Renal cortex interstitium (tissue), 11 donors: ENCODE measurements around the gene LAPTM5. TPM values are rescaled to one million over a fixed set of nuclear protein-coding genes. Genes with fewer than 3 reads are reported as not detected.

Experiments
- DNase-seq, 11 donors: peaks; one replicate each; pipeline ENCODE4 v3.0.0-alpha.2; 2013; ENCODE audit warnings: low read depth in 9 of 11, low spot score in 4 of 11; ENCODE audit errors: extremely low read depth in 1 of 11
- polyA plus RNA-seq, 3 donors: library from polyadenylated mRNA; unstranded; fragments of 120-200 nt; gene quantifications; one replicate each; pipeline ENCODE4 v1.2.1, GENCODE V29; 2013; ENCODE audit not compliant: insufficient read length in 3 of 3

LAPTM5 gene
- polyA plus RNA-seq, 3 donors = 14.1 to 16.8 (median 16.1) TPM

DNA sequence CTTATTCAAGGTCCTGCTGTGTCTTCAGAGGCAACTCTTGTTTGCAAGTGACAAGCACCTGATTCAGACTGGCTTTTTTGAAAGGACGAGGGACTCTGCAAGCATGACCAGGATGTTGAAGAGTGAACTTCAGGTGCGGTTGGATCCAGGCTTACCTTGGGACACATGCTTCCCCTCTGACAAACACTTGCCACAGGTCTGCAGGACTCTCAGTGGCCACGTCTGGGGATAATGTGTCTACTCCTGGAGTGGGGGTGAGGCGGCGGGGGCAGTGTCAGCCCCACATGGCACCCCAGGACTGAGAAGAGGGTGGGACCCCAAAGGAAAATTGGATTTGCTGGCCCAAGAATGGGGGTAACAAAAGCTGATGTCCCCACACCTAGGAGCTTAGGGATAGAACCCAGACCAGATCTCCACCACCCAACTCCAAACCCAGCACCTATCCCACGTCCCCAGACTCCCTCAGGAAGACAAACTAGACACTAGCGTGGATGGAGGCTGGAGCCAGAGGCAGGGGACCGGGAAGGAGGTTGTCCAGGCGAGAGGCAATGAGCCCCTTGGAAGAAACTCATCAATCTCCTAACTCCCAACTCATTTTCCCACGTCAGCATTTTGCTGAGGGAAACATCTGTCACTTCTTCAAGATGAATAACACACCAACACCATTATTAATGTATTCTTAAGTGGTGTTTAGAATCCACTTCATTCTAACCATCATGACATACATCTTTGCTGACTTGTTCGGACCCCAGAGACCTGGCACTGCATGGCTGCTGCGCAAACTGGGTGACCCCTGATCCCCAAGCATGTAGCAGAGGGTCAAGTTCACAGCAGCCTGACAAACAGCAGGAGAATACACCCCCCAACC lies 32.0 kb upstream of the LAPTM5 start:
- DNase-seq = no peak

GRCh38 chr1:30788580-30789387 lies 31.2 kb upstream of the LAPTM5 start:
- DNase-seq = no peak

DNA sequence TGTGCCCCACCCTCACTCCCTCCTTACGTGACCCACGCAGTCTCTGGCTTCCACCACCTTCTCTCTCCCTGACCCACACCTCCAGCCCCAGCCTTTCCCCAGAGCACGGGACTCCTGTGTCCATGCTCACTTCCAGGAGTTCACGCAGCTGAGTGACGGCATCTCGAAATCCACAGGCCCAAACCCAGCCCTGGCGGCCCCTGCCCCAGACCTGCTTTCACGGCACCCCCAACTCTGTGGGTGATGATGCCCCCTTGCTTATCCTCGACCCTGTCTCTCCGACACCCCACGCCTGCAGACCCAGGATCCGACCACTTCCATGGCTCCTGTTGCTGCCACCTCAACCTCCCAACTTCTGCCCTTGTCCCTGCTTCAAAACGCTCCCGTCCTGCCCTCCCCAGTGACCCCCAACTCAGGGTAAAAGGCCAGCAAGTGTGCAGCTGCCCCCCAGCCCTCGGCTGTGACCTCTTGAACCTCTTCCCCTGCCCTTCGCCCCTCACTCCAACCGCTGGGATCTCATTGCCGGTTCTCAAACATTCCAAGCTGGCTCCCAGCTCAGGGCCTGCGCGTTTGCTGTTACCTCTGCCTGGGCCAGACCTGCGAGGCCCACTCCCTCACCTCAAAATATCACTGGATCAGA lies 30.4 kb upstream of the LAPTM5 start:
- no peak for DNase-seq

- no peak for DNase-seq
These were observed 29.7 kb upstream of the LAPTM5 start for GRCh38 chr1:30787266-30787665.

DNA sequence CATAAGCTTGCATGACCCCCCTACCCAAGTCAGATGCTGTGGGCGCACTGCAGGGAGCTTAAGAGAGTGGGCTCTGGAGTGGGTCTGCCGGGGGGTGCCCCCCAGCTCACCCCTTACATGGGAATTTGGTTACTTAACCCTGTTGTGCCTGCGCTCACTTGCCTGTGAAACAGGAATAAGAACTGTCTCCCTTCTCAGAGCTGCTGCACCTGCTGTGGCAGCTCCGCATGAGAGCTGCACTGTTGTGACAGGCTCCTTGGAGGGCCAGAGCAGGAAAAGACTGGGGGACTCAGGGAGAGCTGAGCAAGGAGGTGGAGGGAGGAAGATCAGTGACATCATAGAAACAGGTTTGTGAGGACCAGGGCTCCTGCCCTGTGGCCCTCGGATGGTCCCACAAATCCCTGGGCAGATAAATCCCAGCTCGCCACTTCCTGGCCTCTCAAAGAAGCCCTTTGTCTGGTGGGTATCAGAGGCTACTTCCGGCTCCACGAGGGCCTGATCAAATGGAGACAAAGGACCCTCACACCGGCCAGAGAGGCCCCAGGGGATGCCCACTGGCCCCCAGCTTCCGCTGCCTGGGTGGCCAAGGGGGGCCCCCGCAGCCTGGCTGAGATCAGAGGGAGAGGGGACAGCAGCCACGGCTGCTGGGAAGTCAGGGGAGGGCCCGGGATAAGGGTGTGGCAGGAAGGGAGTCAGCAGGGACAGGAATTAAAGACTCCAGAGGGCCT lies 28.9 kb upstream of the LAPTM5 start:
- DNase-seq = no peak

DNA sequence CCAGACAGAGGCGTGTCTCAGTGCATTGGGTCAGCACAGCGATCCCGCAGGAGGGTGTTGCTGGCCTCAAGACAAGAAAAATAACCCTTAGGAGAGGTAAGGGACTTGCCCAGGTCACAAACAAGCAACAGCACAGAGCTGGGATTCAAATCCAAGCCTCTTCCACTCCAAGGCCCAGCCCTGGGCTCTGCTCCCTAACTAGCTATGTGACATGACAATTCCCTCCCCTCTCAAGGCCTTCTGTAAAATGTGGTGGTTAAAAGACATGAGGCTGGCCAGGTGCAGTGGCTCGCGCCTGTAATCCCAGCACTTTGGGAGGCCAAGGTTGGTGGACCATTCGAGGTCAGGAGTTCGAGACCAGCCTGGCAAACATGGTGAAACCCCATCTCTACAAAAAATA lies 28.1 kb upstream of the LAPTM5 start:
- no peak for DNase-seq

- no peak for DNase-seq
These were observed 27.6 kb upstream of the LAPTM5 start for GRCh38 chr1:30785181-30785580.

- no peak for DNase-seq
These were observed 25.8 kb upstream of the LAPTM5 start for GRCh38 chr1:30783256-30783915.

- DNase-seq = peak in 8 of 11 donors; percentile 46 to 63 (median 56)
These were observed 25.0 kb upstream of the LAPTM5 start for GRCh38 chr1:30782361-30783255.

- no peak for DNase-seq
These were observed 24.3 kb upstream of the LAPTM5 start for GRCh38 chr1:30781906-30782305.

DNA sequence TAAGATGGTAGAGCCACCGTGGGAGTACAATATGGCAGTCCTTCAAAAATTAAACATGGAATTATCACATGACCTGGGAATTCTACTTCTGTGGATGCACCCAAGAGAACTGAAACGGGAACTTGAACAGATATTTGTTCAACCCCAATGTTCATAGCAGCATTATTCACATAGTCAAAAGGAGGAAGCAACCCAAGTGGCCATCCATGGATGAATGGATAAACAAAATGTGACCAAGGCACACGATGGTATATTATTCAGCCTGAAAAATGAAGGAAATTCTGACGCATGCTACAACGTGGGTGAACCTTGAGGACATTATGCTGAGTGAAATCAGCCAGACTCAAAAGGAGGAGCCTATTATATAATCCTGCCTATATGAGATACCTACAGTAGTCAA lies 22.8 kb upstream of the LAPTM5 start:
- no peak for DNase-seq

DNA sequence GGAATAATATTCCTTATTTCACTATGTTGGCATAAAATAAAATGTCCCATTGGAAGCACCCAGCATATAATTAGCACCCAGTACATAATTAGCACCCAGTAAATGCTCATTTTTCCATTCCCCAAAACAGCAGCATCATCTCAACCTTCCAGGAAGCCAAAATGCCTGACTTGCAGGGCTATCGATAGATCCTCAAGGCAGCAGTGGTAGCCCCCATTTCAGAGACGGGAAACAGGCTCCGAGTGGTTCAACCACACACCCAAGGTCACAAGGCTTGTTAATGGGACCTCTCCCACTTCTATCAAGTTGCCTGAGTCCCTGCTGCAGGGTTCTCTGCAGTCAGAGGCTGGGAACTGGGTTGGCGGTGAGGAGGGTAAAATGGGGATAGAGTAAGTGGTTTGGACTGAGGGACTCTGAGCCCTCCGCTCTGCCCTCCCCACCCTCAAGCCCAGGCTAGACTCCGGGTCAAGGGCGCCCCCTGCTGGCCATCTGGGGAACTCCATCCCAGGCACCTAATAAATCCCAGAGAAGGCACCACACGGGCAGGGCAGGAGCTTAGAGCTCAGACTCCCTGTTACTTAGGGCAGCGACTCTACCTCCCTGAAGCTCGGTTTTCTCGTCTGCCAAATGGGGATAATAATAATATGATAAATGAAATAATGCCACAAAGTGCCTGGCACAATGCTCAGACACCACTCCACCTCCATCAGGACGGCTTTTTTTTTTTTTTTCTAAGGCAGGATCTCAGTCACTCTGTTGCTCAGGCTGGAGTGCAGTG lies 21.9 kb upstream of the LAPTM5 start:
- DNase-seq = peak in 9 of 11 donors; percentile 46 to 73 (median 54)

- no peak for DNase-seq
These were observed 21.4 kb upstream of the LAPTM5 start for GRCh38 chr1:30778979-30779293.

- no peak for DNase-seq
These were observed 20.8 kb upstream of the LAPTM5 start for GRCh38 chr1:30778154-30778978.

GRCh38 chr1:30777904-30778153 lies 20.3 kb upstream of the LAPTM5 start:
- DNase-seq = no peak

DNA sequence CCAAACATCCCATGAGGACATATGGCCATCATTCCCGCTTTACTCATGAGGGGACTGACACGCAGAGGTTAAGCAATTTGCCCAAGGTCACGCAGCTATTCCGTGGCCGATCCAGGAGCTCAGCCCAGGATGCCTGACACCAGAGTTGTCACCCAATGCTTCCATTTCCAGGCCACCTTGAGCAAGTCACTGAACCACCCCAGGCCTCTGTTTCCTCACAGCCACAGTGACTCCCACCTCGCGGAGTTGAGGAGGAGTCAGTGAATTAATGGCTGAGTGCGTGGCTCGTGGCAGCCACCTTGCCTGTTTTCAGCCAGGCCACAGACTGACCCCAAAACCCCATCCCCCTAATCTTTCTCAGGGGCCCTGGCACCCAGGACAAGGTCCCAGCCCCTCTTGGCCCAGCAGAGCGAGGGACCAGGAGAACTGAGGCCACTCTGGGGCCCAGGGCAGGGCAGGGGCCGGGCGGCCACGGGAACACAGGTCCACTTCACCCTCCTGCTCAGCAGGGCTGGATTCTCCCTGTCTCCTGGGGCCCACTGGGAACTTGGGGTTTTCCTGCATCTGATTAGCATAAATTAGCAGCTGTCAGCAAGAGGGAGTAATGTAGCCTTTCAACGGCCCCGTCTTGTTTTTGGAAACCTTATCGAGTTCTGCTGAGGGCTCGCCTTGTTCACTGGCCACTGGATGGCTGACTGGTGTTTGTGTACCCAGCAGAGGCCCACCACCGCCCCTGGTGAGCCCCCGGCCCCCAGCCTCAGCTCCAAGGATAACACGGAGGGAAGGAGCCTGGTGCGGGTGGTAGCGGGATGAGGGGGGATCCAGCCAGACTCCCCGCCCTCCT lies 19.7 kb upstream of the LAPTM5 start:
- no peak for DNase-seq
